ENCODE data around the gene S100A8.

GRCh38 chr1:153364766-153365666 lies 25.9 kb downstream of the S100A8 start:
- TF ChIP-seq, protein P1, sequence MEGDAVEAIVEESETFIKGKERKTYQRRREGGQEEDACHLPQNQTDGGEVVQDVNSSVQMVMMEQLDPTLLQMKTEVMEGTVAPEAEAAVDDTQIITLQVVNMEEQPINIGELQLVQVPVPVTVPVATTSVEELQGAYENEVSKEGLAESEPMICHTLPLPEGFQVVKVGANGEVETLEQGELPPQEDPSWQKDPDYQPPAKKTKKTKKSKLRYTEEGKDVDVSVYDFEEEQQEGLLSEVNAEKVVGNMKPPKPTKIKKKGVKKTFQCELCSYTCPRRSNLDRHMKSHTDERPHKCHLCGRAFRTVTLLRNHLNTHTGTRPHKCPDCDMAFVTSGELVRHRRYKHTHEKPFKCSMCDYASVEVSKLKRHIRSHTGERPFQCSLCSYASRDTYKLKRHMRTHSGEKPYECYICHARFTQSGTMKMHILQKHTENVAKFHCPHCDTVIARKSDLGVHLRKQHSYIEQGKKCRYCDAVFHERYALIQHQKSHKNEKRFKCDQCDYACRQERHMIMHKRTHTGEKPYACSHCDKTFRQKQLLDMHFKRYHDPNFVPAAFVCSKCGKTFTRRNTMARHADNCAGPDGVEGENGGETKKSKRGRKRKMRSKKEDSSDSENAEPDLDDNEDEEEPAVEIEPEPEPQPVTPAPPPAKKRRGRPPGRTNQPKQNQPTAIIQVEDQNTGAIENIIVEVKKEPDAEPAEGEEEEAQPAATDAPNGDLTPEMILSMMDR (IDR thresholded peaks at IDR 0.05) = no peak
- TF ChIP-seq POLR2AphosphoS5 (IDR thresholded peaks at IDR 0.05; ENCODE audit: low read depth, low read length) = no peak
